NCI-H2227 (cell line): Measurements from ENCODE around the gene CPTP.
"Not testable (repeated sequence)": the region's sequence is repeated elsewhere in the genome, so short reads cannot be mapped to it uniquely, and the experiment has no call there.

Experiments used
- DNase-seq: peaks from one replicate; lab custom pipeline; 2025; ENCODE audit not compliant: unreplicated experiment; lab: John Stamatoyannopoulos, UW

Gene CPTP

DNA sequence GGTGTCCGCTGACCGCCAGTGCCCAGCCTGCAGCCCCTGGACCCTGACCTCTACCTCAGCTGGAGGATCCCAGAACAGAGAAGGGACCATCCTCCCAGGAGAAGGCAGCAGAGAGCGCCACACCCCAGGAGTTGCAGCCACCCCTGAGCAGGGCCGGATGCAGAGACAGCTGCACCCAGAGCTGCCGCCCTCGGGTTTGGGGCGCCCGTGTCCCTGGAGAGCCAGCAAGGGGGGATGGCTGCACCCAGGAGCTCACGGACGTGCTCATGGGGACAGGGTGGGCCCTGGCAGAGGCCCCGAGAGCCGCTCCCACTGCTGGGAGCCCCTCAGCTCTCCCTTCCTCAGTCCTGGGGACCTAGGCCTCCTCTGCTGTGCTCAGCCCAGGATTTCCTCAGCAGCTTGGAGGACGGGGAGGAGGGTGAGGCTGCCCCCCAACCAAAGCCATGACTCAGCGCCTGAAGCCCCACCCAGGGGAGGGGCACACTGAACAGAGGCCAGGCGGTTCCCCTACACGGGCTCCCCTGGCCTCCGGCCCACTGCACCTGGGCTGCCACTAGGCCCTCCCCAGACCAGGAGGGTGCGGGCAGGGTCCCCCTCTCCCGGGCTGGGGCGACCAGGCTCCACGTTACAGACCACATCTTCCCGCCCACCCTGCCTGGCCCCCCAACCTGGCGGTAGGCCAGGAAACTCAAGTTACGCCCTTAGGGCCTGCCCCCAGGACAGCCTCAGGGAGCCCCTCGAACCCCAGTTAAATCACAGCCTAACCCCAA is 19.1 kb upstream of the CPTP start:
- DNase-seq: peak; percentile 71

DNA sequence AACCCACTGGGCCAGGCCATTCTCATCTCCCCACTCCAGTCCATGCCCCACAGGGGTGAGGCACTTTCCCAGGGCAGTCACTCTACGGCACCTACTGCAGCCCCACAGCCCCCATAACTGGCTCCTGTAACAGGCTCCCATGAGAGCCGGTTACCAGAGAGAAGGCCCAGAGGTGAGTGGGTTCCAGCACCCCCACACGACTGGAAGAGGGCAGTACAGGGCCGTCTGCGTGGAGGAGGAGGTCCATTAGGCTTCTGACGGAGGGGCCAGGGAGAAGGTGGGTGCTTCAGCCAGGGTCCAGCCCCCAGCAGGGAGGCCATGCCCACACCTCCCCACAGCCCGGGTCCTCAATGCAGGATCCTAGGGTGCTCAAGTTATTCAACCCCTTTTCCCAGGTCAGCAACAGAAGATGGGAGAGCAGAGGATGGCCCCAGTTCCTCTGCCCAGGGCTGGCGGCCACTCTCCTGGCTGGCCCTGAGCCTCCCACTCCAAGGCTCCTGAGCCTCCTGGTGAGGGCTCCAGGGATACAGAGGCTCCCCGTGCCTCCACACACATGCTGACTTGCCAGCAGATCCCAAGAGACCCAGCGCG is 18.4 kb upstream of the CPTP start:
- no peak for DNase-seq

DNA sequence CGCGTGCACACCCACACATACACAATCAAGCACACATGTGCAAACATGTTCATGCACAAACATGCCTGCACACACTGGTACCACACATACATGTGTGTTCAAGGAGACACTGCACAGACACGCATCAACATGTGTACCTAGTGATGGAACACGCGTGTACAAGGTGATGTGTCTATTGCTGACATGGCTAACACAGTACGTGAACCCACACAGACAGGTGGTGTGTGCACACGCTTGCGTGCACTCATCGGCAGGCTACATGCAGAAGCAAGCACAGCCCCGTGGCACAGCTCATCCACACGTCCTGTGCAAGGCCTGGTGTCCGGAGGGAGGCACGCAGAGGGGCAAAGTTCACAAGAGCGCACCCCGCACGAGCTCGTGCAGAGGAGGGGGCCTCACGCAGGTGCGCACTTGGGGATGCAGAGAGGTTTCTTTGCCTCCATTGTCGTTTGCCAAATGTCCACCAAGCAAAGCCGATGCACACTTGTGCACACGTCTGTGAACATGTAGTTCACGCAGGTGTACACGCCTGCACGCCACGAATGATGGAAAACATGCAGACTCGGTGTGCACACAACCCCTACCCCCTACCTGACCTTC is 17.8 kb upstream of the CPTP start:
- no peak for DNase-seq

DNA sequence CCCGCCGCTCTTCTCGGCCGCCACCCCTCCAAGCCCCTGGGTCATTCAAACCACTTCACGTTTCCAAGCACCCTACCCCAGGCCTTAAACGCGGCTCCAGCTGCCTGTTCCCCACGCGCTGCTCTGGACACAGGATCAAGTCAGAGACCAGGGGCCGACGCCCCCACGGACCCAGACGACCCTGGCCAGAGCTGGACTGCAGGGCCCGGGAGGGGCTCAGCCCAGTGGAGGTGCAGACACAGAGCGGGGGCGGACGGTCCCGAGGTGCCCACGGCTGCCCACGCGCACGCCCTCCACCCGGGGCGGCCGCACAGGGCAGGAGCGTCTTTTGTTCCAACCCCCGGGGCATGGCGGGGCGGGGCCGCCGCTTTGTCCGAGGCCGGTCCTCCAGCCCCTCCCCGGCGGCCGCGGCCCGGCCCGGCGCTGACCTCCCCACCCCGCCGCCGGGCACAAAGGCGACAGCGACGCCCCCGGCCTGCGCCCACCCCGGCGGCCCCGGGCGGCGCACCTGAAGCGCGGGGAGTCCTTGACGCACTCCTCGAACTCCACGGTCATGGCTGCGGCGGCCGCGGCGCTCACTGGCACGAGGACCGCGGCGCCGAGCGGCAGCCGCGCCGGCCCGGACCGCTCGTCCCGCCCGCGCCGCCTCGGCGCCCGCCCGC is 17.2 kb upstream of the CPTP start:
- DNase-seq: no peak

DNA sequence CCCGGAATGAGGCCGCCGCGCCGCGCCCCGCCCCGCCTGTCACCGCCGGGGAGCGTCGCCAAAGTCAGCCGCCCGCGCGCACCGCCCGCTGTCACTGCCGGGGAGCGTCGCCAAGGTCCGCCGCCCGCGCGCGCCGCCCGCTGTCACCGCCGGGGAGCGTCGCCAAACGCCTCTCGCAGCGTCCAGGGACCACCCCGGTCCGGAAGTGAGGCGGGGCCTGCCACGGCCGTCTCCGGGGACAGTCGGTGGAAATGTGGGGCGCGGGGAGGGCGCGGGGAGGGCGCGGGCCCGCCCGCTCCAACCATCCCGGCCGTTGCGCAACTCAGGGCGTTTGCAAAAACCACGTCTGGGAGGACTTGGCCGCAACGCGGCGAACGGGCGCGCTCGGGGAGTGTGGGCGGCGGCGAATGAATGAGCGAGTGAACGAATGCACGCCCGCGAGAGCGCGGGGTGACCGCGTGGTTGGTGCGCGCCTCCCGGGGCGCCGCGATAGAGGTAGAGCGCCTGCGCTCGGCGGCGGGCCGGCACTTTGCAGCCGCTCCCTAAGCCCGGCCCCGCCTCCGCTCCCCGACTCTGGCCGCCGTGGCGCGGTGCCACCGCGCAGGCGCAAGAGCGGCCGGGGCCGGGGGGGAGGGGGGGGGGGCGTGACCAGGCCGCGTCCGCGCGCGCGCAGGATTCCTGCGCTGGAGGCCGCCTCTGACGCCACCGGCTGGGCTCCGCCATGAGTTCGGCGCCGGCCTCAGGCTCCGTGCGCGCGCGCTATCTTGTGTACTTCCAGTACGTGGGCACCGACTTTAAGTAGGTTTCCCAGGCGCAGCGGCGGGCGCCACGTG is 16.5 kb upstream of the CPTP start, which contains the start of the genes ACAP3 and PUSL1:
Gene ACAP3, minus strand, starts transcription at position 8 of the 833 bp plus-strand sequence. CDS start 115 bp downstream, outside the sequence.
Gene PUSL1, plus strand, starts transcription at position 675 of the 833 bp plus-strand sequence. Its CDS starts 47 bp downstream, at position 722.
- DNase-seq: peak; percentile 95

DNA sequence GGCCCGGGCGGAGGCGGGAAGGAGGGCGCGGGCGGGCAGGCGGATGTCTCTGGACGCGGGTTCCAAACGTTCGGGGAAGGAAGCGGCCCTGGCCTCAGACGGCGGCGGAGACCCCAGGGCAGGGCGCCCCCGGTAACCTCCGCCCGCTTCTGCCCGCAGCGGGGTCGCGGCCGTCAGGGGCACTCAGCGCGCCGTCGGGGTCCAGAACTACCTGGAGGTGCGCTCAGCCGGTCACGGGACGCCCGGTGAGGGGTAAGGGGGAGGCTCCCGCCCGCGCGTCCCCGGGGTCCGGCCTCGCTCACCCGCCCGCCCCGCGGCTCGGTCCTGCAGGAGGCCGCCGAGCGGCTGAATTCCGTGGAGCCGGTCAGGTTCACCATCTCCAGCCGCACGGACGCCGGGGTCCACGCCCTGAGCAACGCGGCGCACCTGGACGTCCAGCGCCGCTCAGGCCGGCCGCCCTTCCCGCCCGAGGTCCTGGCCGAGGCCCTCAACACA is 15.8 kb upstream of the CPTP start:
- no peak for DNase-seq

DNA sequence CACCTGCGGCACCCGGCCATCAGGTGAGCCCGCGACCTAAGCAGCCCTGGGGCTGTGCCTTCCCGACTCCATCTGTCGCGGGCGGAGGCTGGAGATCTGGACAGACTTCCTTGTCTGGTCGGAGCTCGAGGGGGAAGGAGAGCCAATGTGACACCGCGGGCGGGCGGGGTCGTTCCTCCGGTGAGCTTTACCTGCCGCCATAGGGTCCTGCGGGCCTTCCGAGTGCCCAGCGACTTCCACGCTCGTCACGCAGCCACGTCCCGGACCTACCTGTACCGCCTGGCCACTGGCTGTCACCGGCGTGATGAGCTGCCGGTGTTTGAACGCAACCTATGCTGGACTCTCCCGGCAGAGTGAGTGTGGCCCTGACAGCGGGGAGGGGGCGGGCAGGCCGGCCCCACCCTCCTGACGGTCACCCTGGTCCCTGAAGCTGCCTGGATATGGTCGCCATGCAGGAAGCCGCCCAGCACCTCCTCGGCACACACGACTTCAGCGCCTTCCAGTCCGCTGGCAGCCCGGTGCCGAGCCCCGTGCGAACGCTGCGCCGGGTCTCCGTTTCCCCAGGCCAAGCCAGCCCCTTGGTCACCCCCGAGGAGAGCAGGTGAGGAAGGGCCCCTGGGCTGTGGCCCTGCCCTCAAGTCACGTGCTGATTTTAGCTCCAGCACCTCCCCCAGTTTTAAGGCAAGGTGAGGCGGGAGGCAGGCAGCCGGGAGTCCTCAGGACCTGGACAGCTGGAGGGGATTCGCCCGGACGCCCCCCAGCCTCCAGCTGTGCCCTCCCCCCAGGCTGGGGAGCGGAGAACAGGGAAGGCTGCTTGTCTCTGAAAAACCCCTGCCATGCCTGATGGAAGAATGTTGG is 15.1 kb upstream of the CPTP start:
- DNase-seq: peak; percentile 47

DNA sequence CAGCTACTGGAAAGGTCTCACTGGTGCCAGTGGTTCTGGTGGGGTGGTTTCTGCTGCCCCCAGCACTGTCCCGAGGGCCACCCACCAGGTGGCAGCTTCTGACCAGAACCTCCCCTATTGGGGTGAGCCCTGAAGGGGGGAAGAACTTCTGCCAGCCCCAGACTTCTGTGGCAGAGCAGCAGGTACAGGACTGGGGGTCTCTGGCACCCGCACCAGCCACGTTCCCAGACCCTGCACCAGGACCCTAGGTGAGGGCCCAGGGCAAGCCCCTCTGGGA is 14.6 kb upstream of the CPTP start:
- no peak for DNase-seq

DNA sequence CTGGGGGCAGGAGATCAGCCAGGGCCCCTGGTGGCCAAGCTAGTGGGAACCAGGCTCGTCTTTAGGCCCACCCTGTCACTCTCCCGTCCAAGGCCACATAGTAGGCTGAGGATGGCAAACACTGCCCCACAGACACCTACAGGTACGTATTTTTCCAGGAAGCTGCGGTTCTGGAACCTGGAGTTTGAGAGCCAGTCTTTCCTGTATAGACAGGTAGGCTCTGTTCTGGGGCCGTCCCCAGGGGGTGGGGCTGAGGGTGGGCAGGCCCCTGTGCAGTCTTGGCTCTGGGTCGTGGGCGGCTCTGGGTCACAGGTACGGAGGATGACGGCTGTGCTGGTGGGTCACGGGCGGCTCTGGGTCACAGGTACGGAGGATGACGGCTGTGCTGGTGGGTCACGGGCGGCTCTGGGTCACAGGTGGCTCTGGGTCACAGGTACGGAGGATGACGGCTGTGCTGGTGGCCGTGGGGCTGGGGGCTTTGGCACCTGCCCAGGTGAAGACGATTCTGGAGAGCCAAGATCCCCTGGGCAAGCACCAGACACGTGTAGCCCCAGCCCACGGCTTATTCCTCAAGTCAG is 14.0 kb upstream of the CPTP start:
- no peak for DNase-seq

DNA sequence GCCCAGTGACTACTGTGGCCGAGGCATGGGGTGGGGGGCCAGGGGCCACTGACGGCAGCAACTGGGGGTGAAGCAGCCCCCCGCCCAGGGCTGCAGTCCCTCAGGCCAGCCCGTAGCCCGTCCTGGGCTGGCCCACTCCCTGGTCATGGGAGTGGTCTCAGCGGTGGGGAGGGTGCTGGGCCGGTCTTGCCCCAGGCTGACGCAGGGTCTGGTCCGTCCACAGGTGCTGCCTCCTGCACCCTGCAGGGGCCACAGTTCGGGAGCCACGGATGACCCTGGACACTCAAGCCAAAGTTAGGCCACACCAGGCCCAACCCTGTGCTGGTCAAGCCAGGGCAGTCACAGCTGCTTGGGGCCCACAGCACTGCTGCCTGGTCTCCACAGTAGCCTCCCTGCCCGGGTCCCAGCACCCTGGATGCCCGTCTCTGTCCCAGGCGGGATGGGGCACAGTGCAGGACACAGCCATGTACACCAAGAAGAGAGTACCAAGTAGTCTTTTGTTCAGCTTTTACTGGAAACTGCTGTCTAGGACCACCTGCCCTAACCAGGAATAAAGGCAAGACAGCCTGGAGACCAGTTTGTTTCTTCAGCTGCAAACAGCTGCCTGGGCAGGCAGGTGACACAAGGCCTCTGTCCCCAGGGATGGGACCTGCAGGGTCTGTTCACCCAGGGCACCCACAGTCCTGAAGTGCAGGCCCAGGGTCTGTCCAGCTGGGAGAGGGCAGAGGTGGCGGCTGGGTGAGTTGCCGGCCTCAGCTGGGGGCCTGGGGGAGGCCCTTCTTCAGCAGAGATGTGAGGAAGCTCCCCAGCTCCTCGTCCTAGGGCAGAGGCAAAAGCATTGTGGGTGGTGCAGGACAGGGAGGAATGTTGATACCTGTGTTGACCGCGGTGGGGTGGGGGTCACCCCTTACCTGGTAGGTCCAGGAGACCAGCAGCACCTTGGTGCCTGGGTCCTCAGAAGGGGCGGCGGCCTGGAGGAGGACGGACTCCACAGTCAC is 13.2 kb upstream of the CPTP start:
- no peak for DNase-seq

DNA sequence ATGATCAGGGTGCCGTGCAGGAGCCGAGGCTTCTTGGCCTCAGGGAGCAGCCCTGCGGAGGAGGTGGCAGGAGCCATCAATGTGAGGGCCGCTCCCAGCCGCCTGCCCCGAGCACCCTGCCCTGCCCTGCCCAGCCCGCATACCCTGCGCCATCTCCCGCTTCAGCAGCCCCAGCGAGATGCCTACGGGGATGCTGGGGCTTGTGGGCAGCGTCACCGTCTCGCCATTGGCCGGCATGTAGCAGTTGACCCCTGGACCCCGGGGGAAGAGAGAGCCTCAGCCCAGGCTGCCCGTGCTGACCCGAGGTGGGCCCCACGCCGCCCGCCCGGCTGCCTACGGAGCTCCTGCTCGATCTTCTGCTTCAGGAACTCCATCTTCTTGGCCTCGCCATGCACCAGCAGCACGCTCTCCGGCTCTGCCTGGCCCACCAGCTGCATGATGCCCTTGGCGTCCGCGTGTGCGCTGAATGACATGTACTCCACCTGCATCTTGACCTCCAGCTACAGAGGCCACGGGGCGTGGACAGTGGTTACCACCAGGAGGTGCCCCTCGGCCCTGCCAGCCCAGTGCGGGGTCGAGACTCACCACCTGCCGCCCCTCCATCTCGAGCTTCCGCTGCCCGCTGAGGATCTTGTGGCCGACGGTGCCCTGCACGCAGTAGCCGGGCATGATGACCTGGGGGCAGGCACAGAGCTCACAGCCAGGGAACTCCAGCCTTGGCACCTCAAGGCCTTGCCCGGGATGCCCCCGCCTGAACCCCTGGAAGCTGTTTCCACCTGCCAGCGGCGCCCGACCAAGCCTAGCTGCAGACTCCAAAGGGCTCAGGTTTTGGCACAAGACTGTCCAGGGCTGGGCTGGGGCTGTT is 11.9 kb upstream of the CPTP start:
- DNase-seq: no peak

DNA sequence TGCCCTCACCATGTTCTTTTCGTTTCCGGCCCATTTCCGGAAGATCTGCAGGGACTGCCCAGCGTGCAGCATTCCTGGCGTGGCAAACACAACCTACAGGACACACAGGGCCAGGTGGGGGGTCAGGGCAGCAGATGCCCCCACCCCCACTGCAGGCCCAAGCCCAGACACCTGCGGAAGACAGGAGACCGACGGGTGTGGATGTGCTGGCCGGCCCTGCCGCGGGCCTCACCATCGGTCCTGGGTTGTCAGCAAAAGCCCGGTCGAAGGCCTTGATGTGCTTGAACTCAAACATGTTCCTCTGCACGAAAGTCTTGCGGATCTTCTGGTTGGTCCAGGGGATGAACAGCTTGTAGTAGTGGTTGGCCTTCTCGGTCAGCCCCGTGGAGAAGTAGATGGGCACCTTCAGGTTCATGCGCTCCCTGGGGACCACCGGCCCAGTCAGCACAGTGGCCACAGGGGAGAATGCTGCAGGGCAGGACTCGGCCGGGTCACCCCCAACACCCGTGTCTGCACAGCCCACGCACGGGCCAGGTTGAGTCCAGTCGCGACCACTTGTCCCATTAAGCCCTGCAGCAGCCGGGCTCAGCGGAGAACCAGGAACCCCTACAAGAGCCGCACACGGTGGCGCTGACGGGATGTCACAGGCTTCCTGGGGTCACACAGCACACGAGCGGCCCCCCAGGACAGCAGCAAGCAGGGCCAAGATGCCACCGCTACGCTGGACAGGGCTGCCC is 10.9 kb upstream of the CPTP start:
- no peak for DNase-seq

DNA sequence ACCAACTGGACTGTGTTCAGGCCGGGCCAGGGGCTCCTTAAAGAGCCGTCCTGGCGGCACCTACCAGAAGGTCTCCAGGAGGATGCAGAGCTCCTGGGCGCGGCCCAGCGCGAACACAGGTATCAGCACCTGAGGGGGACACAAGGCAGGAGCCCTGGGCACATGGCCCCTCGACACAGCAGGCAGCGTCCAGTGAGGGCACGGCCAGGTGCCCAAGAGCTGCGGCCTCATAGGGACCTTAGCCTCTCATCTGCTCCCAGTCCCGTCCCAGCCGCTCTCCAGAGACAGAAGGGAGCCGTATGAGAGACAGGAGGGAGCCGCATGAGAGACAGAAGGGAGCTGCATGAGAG is 10.4 kb upstream of the CPTP start:
- DNase-seq: no peak

DNA sequence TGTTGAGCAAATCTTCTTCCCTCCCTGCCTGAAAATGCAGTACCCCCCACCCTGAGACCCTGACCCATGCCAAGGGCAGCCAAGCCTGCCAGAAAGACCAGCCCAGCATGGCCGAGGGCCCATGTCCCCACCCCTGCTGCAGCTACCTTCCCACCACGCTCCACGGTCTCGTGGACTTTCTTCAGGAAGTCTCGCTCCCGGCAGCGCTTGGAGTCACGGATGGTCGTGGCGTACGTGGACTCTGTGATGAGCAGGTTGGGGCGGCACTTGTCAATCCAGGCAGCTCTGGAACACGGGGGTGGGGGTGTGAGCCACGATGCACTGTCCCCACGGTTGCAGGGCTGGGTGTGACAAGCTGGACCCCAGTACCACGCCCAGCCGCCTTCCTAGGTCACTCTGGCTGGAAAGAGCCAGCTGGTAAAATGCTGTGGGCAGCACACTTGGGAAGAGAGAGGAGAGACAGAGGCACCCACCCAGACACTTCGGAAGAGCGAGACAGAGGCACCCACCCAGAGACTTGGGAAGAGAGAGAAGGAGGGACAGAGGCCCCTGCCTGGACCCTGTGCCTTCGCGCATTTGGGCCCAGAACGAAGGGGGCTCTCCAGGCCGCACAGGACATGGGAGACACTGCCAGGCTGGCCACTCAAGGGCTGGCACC is 9.8 kb upstream of the CPTP start:
- no peak for DNase-seq

DNA sequence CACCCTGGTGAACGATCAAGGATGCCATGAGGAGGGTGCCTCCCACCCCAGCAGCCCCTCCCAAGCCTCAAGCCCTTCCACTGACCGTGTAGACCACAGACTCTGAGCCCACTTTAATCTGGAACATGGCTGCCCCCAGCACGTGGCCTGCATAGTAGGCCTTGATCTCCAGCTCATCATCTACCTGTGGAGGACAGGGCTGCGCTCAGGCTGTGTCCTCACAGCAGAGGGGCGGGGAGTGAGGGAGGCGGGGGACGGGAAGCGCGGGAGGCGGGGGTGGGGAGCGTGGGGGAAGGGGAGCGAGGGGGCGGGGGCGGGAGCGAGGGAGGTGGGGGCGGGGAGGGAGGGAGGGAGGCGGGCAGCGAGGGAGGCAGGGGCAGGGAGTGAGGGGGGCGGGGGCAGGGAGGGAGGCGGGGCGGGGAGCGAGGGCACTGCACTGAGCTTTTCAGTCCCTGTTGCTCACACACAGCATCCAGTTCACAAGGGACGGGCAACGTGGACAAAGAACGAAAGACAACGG is 9.1 kb upstream of the CPTP start:
- DNase-seq: peak; percentile 87

DNA sequence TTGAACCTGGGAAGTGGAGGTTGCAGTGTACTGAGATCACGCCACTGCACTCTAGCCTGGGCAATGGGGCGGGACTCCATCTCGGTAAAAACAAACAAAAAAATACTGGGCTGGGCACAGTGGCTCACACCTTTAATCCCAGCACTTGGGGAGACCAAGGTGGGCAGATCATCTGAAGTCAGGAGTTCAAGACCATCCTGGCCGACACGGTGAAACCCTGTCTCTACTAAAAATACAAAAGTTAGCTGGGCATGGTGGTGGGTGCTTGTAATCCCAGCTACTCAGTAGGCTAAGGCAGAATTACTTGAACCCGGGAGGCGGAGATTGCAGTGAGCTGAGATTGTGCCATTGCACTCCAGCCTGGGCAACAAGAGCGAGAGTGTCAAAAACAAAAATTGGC is 8.4 kb upstream of the CPTP start:
- DNase-seq: not testable (repeated sequence)
